ENCODE data around the gene DCHS2.

DCHS2 gene

GRCh38 chr4:154211506-154211905 is 280.1 kb downstream of the DCHS2 start:
- Histone ChIP-seq H3K36me3 (ENCODE audit: control insufficient read depth in 1 of 2, insufficient read depth in 2 of 2, low read length in 2 of 2) (no peaks in the 10 kb centered on the region), H3K4ac (ENCODE audit: low read depth, low read length) (no peak overlapping the region), H3K18ac (ENCODE audit: low read length) (no peak overlapping the region), H3K79me1 (ENCODE audit: low read length) (no peaks in the 10 kb centered on the region), H3K4me3 (ENCODE audit: low read depth, low read length) (no peak overlapping the region), H3K23ac (ENCODE audit: low read length) (no peak overlapping the region), H3K79me2 (ENCODE audit: control insufficient read depth, insufficient read depth, low read length, poor library complexity) (no peaks in the 10 kb centered on the region), H2BK120ac (ENCODE audit: insufficient read depth, low read length, poor library complexity) (no peak overlapping the region), H2BK12ac (ENCODE audit: low read length) (no peak overlapping the region), H3K9me3 (ENCODE audit: insufficient read depth, low read depth, low read length) (no peaks in the 10 kb centered on the region), H3K4me2 (ENCODE audit: low read length) (no peak overlapping the region), H3K14ac (ENCODE audit: low read length) (no peak overlapping the region), H4K8ac (ENCODE audit: low read depth, low read length) (no peak overlapping the region), H2BK5ac (ENCODE audit: low read depth, low read length, poor library complexity) (no peak overlapping the region), H4K12ac (ENCODE audit: low read depth, low read length) (no peak overlapping the region), H3K9ac (ENCODE audit: low read length) (no peak overlapping the region), H3K27me3 (ENCODE audit: insufficient read depth, low read length) (no peaks in the 10 kb centered on the region), H3K4me1 (ENCODE audit: control insufficient read depth in 1 of 2, insufficient read depth in 2 of 2, low read length in 2 of 2) (no peaks in the 10 kb centered on the region), H4K91ac (ENCODE audit: low read depth, low read length) (no peak overlapping the region), H3K27ac (ENCODE audit: low read depth, low read length) (no peak overlapping the region), H2AFZ (ENCODE audit: insufficient read depth, low read length, poor library complexity) (no peak overlapping the region), H2AK5ac (ENCODE audit: low read length) (no peak overlapping the region)
- DNase-seq, result no peak
- no CpG with 5 or more reads among the region's 1 CpG for WGBS (ENCODE audit: extremely low coverage, insufficient coverage, insufficient read length)

DNA sequence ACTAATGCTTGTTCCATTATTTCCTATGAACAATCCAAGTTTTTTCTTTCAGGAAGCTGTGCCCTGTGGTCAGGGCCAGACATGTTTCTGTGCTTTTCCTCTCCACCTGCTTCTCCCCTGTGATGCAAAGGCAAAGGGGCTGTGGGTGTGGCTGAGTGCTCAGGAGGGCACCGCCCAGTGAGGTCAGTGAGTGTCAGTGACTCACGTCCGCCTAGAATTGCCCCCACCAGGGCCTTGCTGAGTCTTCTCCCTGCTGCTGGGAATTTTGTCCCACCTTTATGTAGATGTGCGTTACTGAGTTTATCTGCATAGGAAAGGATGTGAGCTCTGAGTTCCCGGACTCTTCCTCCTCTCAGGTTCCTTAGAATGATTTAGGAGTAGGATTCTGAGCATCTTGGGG is 283.2 kb downstream of the DCHS2 start:
- no peak overlapping the region for H3K9ac ChIP-seq (ENCODE audit: low read length)
- H4K91ac ChIP-seq (ENCODE audit: low read depth, low read length), result no peak overlapping the region
- no peak overlapping the region for H3K27ac ChIP-seq (ENCODE audit: low read depth, low read length)
- no peak overlapping the region for H4K12ac ChIP-seq (ENCODE audit: low read depth, low read length)
- H3K18ac ChIP-seq (ENCODE audit: low read length), result no peak overlapping the region
- no peaks in the 10 kb centered on the region for H3K9me3 ChIP-seq (ENCODE audit: insufficient read depth, low read depth, low read length)
- DNase-seq, result no peak
- no CpG with 5 or more reads among the region's 5 CpGs for WGBS (ENCODE audit: extremely low coverage, insufficient coverage, insufficient read length)
- no peaks in the 10 kb centered on the region for H3K36me3 ChIP-seq (ENCODE audit: control insufficient read depth in 1 of 2, insufficient read depth in 2 of 2, low read length in 2 of 2)
- no peak overlapping the region for H3K4me2 ChIP-seq (ENCODE audit: low read length)
- H3K79me1 ChIP-seq (ENCODE audit: low read length), result no peaks in the 10 kb centered on the region
- H2BK5ac ChIP-seq (ENCODE audit: low read depth, low read length, poor library complexity), result no peak overlapping the region
- H2BK12ac ChIP-seq (ENCODE audit: low read length), result no peak overlapping the region
- no peak overlapping the region for H2BK120ac ChIP-seq (ENCODE audit: insufficient read depth, low read length, poor library complexity)
- H2AK5ac ChIP-seq (ENCODE audit: low read length), result no peak overlapping the region
- no peak overlapping the region for H3K14ac ChIP-seq (ENCODE audit: low read length)
- no peak overlapping the region for H2AFZ ChIP-seq (ENCODE audit: insufficient read depth, low read length, poor library complexity)
- no peaks in the 10 kb centered on the region for H3K4me1 ChIP-seq (ENCODE audit: control insufficient read depth in 1 of 2, insufficient read depth in 2 of 2, low read length in 2 of 2)
- no peak overlapping the region for H3K4ac ChIP-seq (ENCODE audit: low read depth, low read length)
- H3K27me3 ChIP-seq (ENCODE audit: insufficient read depth, low read length), result no peaks in the 10 kb centered on the region
- no peak overlapping the region for H3K4me3 ChIP-seq (ENCODE audit: low read depth, low read length)
- H3K79me2 ChIP-seq (ENCODE audit: control insufficient read depth, insufficient read depth, low read length, poor library complexity), result no peaks in the 10 kb centered on the region
- no peak overlapping the region for H3K23ac ChIP-seq (ENCODE audit: low read length)
- H4K8ac ChIP-seq (ENCODE audit: low read depth, low read length), result no peak overlapping the region

DNA sequence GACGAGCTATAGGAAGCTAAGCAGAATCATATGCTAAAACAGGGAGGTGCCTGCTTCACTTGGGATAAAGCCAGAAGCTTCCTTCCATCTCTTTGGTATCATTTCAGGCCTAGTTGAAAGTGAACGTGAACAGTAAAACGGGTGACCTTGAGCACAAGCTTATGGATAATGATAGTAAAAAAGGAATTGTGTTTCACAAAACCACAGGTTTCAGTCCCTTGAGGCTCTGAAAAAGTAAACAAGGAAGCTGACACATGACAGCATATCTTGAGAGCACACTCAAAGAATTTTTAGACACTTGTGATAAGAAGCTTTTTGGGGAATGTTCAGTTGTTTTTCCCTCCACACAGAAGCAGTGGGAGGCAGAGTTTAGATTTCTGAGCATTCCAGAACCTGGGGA is 286.1 kb downstream of the DCHS2 start:
- no peak overlapping the region for H2BK120ac ChIP-seq (ENCODE audit: insufficient read depth, low read length, poor library complexity)
- no CpG with 5 or more reads among the region's 3 CpGs for WGBS (ENCODE audit: extremely low coverage, insufficient coverage, insufficient read length)
- DNase-seq, result no peak

GRCh38 chr4:154194649-154195048 is 296.9 kb downstream of the DCHS2 start:
- Histone ChIP-seq H4K12ac (ENCODE audit: low read depth, low read length) (no peak overlapping the region), H3K4me2 (ENCODE audit: low read length) (no peak overlapping the region), H3K18ac (ENCODE audit: low read length) (no peak overlapping the region), H2BK12ac (ENCODE audit: low read length) (no peak overlapping the region), H3K79me1 (ENCODE audit: low read length) (no peaks in the 10 kb centered on the region), H3K4me3 (ENCODE audit: low read depth, low read length) (no peak overlapping the region), H3K79me2 (ENCODE audit: control insufficient read depth, insufficient read depth, low read length, poor library complexity) (no peaks in the 10 kb centered on the region), H3K4ac (ENCODE audit: low read depth, low read length) (no peak overlapping the region), H3K14ac (ENCODE audit: low read length) (no peak overlapping the region), H3K27ac (ENCODE audit: low read depth, low read length) (no peak overlapping the region), H2AK5ac (ENCODE audit: low read length) (no peak overlapping the region), H2BK120ac (ENCODE audit: insufficient read depth, low read length, poor library complexity) (no peak overlapping the region), H3K9me3 (ENCODE audit: insufficient read depth, low read depth, low read length) (peaks cover 2% of the 10 kb centered on the region), H3K9ac (ENCODE audit: low read length) (no peak overlapping the region), H4K91ac (ENCODE audit: low read depth, low read length) (no peak overlapping the region), H3K23ac (ENCODE audit: low read length) (no peak overlapping the region), H3K4me1 (ENCODE audit: control insufficient read depth in 1 of 2, insufficient read depth in 2 of 2, low read length in 2 of 2) (no peaks in the 10 kb centered on the region), H2AFZ (ENCODE audit: insufficient read depth, low read length, poor library complexity) (no peak overlapping the region), H4K8ac (ENCODE audit: low read depth, low read length) (no peak overlapping the region), H3K36me3 (ENCODE audit: control insufficient read depth in 1 of 2, insufficient read depth in 2 of 2, low read length in 2 of 2) (no peaks in the 10 kb centered on the region), H3K27me3 (ENCODE audit: insufficient read depth, low read length) (no peaks in the 10 kb centered on the region), H2BK5ac (ENCODE audit: low read depth, low read length, poor library complexity) (no peak overlapping the region)
- DNase-seq, result no peak

More for the DNA sequence above, 286.1 kb downstream of the DCHS2 start:
- Histone ChIP-seq H3K9me3 (ENCODE audit: insufficient read depth, low read depth, low read length) (no peaks in the 10 kb centered on the region), H4K12ac (ENCODE audit: low read depth, low read length) (no peak overlapping the region), H3K79me1 (ENCODE audit: low read length) (no peaks in the 10 kb centered on the region), H2BK5ac (ENCODE audit: low read depth, low read length, poor library complexity) (no peak overlapping the region), H4K8ac (ENCODE audit: low read depth, low read length) (no peak overlapping the region), H3K23ac (ENCODE audit: low read length) (no peak overlapping the region), H2BK12ac (ENCODE audit: low read length) (no peak overlapping the region), H3K4me1 (ENCODE audit: control insufficient read depth in 1 of 2, insufficient read depth in 2 of 2, low read length in 2 of 2) (no peaks in the 10 kb centered on the region), H3K14ac (ENCODE audit: low read length) (no peak overlapping the region), H3K36me3 (ENCODE audit: control insufficient read depth in 1 of 2, insufficient read depth in 2 of 2, low read length in 2 of 2) (no peaks in the 10 kb centered on the region), H3K18ac (ENCODE audit: low read length) (no peak overlapping the region), H3K79me2 (ENCODE audit: control insufficient read depth, insufficient read depth, low read length, poor library complexity) (no peaks in the 10 kb centered on the region), H2AK5ac (ENCODE audit: low read length) (no peak overlapping the region), H3K4ac (ENCODE audit: low read depth, low read length) (no peak overlapping the region), H4K91ac (ENCODE audit: low read depth, low read length) (no peak overlapping the region), H3K27ac (ENCODE audit: low read depth, low read length) (no peak overlapping the region), H3K9ac (ENCODE audit: low read length) (no peak overlapping the region), H3K4me3 (ENCODE audit: low read depth, low read length) (no peak overlapping the region), H2AFZ (ENCODE audit: insufficient read depth, low read length, poor library complexity) (no peak overlapping the region), H3K4me2 (ENCODE audit: low read length) (no peak overlapping the region), H3K27me3 (ENCODE audit: insufficient read depth, low read length) (no peaks in the 10 kb centered on the region)
